Lower lobe of right lung (tissue), 2 donors: ENCODE data around the gene PROK2. TPM values are rescaled to one million over a fixed set of nuclear protein-coding genes. Genes with fewer than 3 reads are reported as not detected.

Source experiments
- ATAC-seq, 2 donors: fragments of 200-7000 bp; cut with Tn5 transposase; one replicate each; pipeline ENCODE4 v1.9.1; 2020 to 2022; ENCODE audit warnings: mild to moderate bottlenecking in 2 of 2, moderate library complexity in 2 of 2
- DNase-seq: peaks from one replicate; pipeline ENCODE4 v3.0.0-alpha.2; 2020
- H3K27ac ChIP-seq: fragments of 200-600 bp; one replicate; pipeline ENCODE4 v1.8.0; 2022
- H3K27me3 ChIP-seq: fragments of 200-600 bp; one replicate; pipeline ENCODE4 v1.8.0; 2022; ENCODE audit warnings: low read depth
- H3K36me3 ChIP-seq: fragments of 200-600 bp; one replicate; pipeline ENCODE4 v1.8.0; 2022; ENCODE audit warnings: mild to moderate bottlenecking
- H3K4me1 ChIP-seq: fragments of 200-600 bp; one replicate; pipeline ENCODE4 v1.8.0; 2022
- H3K4me3 ChIP-seq: fragments of 200-600 bp; one replicate; pipeline ENCODE4 v1.8.0; 2022; ENCODE audit warnings: mild to moderate bottlenecking
- H3K9me3 ChIP-seq: fragments of 200-600 bp; one replicate; pipeline ENCODE4 v1.8.0; 2022
- CTCF ChIP-seq: fragments of 200-600 bp; IDR thresholded peaks from one replicate; pipeline ENCODE4 v1.8.0; 2022; ENCODE audit warnings: antibody characterized with exemption, mild to moderate bottlenecking
- intact Hi-C: fragments of 100-400 bp; cut with DNase I; formaldehyde crosslinking; loops from one replicate; pipeline ENCODE4 v1.11.0; 2022
- total RNA-seq: library from RNA; stranded (reverse); fragmentation: NEBNext Ultra II Directional; extraction: Animal tissue kit (Norgen Biotek cat#: 25700); gene quantifications from one replicate; pipeline ENCODE4 v1.2.1, GENCODE V29; 2021
- donor health status: DM: no; HTN: yes; CAD: no; lungs with severe emphysema.

The PROK2 gene
- total RNA-seq, 1 donor from 2014 or later, result 7.4 TPM

GRCh38 chr3:71771884-71772283 is 13.1 kb downstream of the PROK2 start:
- intact Hi-C loops, result no loop called here
- ATAC-seq (no peak), DNase-seq (no peak)
- Histone ChIP-seq H3K27me3 (peaks cover 21% of the 10 kb centered on the region), H3K4me3 (no peak overlapping the region), H3K4me1 (no peaks in the 10 kb centered on the region), H3K9me3 (no peaks in the 10 kb centered on the region), H3K27ac (no peak overlapping the region), H3K36me3 (no peaks in the 10 kb centered on the region)
- TF ChIP-seq CTCF, result no peak

- Histone ChIP-seq H3K36me3 (no peaks in the 10 kb centered on the region), H3K27ac (no peak overlapping the region), H3K27me3 (peaks cover 16% of the 10 kb centered on the region), H3K4me1 (no peaks in the 10 kb centered on the region), H3K9me3 (no peaks in the 10 kb centered on the region), H3K4me3 (no peak overlapping the region)
- intact Hi-C loops, result no loop called here
- no peak for DNase-seq
- TF ChIP-seq CTCF, result no peak
- ATAC-seq, result no peak
These were observed 13.8 kb downstream of the PROK2 start for GRCh38 chr3:71771126-71771525.

GRCh38 chr3:71763426-71763825 is 21.5 kb downstream of the PROK2 start:
- Histone ChIP-seq H3K4me1 (no peaks in the 10 kb centered on the region), H3K27ac (no peak overlapping the region), H3K9me3 (no peaks in the 10 kb centered on the region), H3K36me3 (no peaks in the 10 kb centered on the region), H3K27me3 (peaks cover 20% of the 10 kb centered on the region), H3K4me3 (no peak overlapping the region)
- no peak for TF ChIP-seq CTCF
- no peak for ATAC-seq
- intact Hi-C loops, result no loop called here
- no peak for DNase-seq

GRCh38 chr3:71760140-71760539 is 24.8 kb downstream of the PROK2 start:
- Histone ChIP-seq H3K36me3 (no peaks in the 10 kb centered on the region), H3K27ac (no peak overlapping the region), H3K9me3 (no peaks in the 10 kb centered on the region), H3K27me3 (peaks cover 25% of the 10 kb centered on the region), H3K4me3 (no peak overlapping the region), H3K4me1 (no peaks in the 10 kb centered on the region)
- TF ChIP-seq CTCF, result no peak
- intact Hi-C loops, result no loop called here
- DNase-seq (no peak), ATAC-seq (no peak)

GRCh38 chr3:71759401-71759800 is 25.5 kb downstream of the PROK2 start:
- Histone ChIP-seq H3K27me3 (peaks cover 30% of the 10 kb centered on the region), H3K9me3 (no peaks in the 10 kb centered on the region), H3K27ac (no peak overlapping the region), H3K4me1 (no peaks in the 10 kb centered on the region), H3K4me3 (no peak overlapping the region), H3K36me3 (no peaks in the 10 kb centered on the region)
- intact Hi-C loops, result no loop called here
- ATAC-seq (no peak), DNase-seq (no peak)
- TF ChIP-seq CTCF, result no peak

- Histone ChIP-seq H3K9me3 (no peaks in the 10 kb centered on the region), H3K4me1 (peaks cover 2% of the 10 kb centered on the region), H3K27ac (no peak overlapping the region), H3K27me3 (peaks cover 33% of the 10 kb centered on the region), H3K4me3 (no peak overlapping the region), H3K36me3 (no peaks in the 10 kb centered on the region)
- DNase-seq, result no peak
- intact Hi-C loops, result no loop called here
- no peak for TF ChIP-seq CTCF
- no peak for ATAC-seq
These were observed 26.9 kb downstream of the PROK2 start for GRCh38 chr3:71758091-71758490.
